HG03045 (cell line): ENCODE measurements around the gene SHISA7.
"Not testable (repeated sequence)": the region's sequence is repeated elsewhere in the genome, so short reads cannot be mapped to it uniquely, and the experiment has no call there.

Source experiments
- ATAC-seq: cut with Tn5 transposase; IDR thresholded peaks from one replicate; pipeline ENCODE4 v1.9.1; 2021; ENCODE audit warnings: mild to moderate bottlenecking, moderate library complexity; ENCODE audit not compliant: unreplicated experiment

Gene SHISA7

GRCh38 chr19:55448175-55448490 lies 5.0 kb upstream of the SHISA7 start:
- not testable (repeated sequence) for ATAC-seq

GRCh38 chr19:55447421-55448174 lies 4.5 kb upstream of the SHISA7 start:
- no peak for ATAC-seq

DNA sequence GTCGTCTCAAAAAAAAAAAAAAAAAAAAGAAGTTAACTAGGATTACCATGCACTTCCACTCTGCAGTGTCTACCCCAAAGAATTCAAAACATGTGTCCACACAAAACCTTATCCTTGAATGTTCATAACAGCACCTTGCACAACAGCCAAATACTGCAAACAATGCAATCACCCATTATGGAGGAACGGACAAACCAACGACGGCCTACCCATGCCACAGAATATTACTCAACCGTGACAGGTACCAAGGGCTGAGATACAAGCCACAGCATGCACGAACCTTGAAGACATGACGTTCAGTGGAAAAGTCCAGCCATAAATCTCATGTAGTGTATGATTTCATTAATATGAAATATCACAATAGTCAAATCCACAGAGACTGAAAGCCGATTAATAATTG lies 3.0 kb upstream of the SHISA7 start:
- no peak for ATAC-seq

DNA sequence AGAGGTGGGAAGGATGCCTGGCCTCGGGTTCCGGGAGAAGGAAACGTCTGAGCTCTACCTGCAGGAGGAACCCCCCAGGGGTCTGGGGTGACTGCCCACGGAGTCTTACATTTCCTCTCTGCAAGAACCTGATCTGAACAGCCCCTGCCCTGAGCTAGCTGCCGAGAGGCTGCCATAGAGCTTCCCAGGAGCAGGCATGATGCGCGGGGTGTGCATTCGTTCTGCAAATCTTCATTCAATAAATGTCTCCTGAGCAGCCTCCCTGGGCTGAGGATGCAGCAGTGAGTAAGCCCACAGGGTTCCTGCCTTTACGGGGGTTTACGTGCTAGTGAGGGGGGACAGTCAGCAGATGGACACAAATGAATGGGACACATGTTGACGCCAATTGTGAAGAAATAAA lies 1.5 kb upstream of the SHISA7 start:
- no peak for ATAC-seq

GRCh38 chr19:55443824-55444480 lies 852 bp upstream of the SHISA7 start:
- ATAC-seq, result no peak

DNA sequence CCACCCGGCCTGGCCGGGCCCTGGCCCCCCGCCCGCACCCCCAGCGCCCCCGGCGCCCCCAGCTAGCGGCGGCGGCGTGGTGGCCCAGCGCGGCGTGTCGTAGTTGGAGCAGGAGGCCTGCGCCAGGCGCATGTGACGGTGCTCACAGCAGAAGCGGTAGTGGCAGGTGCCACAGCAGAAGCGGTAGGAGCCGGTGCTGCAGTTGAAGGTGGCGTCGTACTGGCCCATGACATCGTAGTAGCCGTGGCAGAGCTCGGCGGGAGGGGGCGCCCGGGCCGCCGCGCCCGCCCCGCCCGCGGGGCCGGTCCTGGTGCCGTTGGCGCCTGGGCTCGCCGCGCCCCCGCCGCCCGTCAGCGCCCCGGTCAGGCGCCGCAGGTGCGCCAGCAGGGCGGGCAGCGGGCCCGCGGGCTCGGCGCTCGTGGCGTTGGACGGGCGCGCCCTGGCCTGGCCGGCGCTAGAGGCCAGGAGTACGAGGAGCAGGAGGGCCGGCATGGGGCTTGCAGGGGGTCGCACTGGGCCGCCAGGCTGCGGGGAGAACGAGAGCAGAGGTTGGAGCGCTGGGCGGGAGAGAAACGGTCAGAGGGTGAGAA lies 633 bp downstream of the SHISA7 start:
- no peak for ATAC-seq

GRCh38 chr19:55441692-55442321 lies 1.3 kb downstream of the SHISA7 start:
- no peak for ATAC-seq

DNA sequence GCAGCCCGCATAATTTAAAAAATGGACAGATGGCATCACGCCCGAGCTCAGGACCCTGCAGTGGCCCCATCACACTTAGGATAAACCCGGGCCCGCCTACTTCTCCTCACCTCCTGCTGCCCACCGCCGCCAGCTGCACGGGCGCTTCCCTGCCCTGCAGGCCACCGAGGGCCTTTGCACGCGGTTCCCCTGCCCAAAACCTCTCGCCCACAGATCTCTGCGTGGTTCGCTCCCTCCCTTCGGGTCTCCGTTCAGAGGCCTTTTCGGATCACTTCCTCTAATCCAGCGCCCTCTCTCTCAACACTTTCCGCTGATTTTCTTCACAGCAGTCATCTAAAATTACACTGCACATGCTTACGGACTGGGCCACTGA lies 1.8 kb downstream of the SHISA7 start:
- ATAC-seq, result no peak

GRCh38 chr19:55440411-55441105 lies 2.5 kb downstream of the SHISA7 start:
- no peak for ATAC-seq

- no peak for ATAC-seq
These were observed 4.0 kb downstream of the SHISA7 start for GRCh38 chr19:55439052-55439451.

GRCh38 chr19:55437410-55437809 lies 5.7 kb downstream of the SHISA7 start:
- ATAC-seq, result no peak

GRCh38 chr19:55436847-55437246 lies 6.3 kb downstream of the SHISA7 start:
- no peak for ATAC-seq

- ATAC-seq, result no peak
These were observed 8.1 kb downstream of the SHISA7 start for GRCh38 chr19:55435020-55435419.

GRCh38 chr19:55434356-55434919 lies 8.7 kb downstream of the SHISA7 start:
- ATAC-seq, result no peak

GRCh38 chr19:55433292-55433691 lies 9.8 kb downstream of the SHISA7 start:
- ATAC-seq, result no peak

DNA sequence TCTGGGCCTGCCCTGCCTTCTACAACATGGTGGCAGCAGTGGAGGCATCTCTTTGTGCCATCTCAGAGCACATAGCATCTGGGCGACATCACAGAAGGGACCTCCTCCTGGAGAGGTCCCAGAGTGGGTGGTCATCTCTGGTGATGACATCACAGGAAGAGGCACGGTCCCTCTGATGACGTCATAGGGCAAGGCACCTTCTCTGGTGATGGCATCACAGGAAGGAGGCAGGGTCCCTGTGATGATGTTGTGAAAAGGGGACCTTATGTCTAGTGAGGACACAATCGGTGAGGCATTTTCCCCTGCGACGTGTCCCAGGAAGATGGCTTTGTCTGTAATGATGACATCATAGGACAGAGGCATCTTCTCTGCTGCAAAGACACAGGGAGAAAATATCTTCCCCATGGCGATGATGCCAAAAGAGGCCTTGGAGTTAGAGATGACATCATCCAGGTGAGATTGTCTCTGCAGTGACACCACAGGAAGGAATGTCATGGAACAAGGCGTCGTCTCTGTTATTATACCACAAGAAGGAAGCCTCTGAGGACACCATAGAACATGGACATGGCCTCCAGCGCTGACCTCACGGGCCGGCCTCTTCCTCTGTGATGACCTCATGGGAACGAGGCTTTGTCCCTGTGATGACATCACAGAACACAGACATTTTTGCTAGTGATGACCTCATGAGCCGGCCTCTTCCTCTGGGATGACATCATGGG lies 10.7 kb downstream of the SHISA7 start:
- ATAC-seq, result no peak

DNA sequence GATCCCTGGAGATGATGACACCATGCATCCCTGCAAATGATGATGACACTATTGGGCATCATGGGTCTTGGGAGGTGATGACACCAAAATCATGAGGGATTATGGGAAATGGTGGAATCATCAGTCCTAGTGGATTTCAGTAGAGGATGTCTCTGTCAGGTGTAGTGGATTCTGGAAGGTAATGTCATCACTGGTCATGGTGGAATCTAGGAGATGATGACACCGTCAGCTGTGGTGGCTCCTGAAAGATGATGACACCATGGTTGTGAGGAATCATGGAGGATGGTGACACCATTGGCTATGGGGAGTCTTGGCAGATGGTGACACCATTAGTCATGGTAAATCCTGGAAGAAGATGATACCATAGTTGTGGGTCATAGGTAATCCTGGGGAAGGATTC lies 11.9 kb downstream of the SHISA7 start:
- no peak for ATAC-seq

- ATAC-seq, result no peak
These were observed 17.1 kb downstream of the SHISA7 start for GRCh38 chr19:55426042-55426441.

GRCh38 chr19:55424518-55424917 lies 18.6 kb downstream of the SHISA7 start:
- ATAC-seq, result no peak

DNA sequence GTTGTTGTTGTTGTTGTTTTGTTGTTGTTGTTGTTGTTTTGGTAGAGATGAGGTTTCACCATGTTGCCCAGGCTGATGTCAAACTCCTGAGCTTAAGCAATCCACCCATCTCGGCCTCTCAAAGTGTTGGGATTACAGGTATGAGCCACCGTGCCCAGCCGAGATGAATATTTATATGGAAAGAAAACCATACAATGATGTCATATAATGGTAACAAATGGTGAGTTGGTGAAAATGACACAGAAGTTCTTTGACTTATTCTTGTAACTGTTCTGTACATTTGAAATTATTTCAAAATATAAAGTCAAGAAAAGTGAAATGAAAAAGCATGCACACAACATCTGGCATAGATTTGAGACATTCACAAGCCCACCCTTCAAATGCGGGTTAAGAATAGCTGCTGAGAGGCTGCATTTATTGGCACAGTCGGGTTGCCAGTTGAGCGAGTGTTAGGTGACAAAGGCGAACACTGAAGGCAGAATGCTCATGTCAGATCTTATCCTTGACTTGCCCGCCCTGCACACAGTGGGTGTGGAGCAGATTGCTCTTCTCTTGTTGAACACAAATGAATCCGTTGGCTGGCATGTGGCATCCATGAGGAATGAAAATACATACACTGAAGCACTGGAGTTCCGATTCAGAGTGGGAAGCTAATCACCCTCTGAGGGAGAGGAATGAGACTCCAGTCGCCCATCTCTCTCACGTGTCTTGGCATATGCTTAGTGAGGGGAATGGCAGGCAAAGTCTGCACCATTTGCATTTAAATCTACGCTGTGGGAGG lies 19.7 kb downstream of the SHISA7 start:
- no peak for ATAC-seq
